Chondrocyte (in vitro differentiated cells): ENCODE measurements around the gene SNX19. TPM values are rescaled to one million over a fixed set of nuclear protein-coding genes. Genes with fewer than 3 reads are reported as not detected.
A peak's percentile ranks its signal among the peaks of the same experiment; 100 is the strongest.

Source experiments
- DNase-seq: peaks from one replicate; pipeline ENCODE4 v3.0.0; 2021; ENCODE audit warnings: mixed read lengths, low spot score
- H3K27ac Mint-ChIP-seq: one replicate; pipeline ENCODE4 v1.8.0; 2021; ENCODE audit warnings: mild to moderate bottlenecking, moderate library complexity, mixed read lengths; ENCODE audit not compliant: unreplicated experiment
- H3K27me3 Mint-ChIP-seq: 2 replicates; pipeline ENCODE4 v1.8.0; 2021; ENCODE audit warnings: low read depth, mixed read lengths
- H3K36me3 Mint-ChIP-seq: 2 replicates; pipeline ENCODE4 v1.8.0; 2021; ENCODE audit warnings: low read depth, mixed read lengths
- H3K4me1 Mint-ChIP-seq: 2 replicates; pipeline ENCODE4 v1.8.0; 2021; ENCODE audit warnings: low read depth, mild to moderate bottlenecking, mixed read lengths
- H3K4me3 Mint-ChIP-seq: one replicate; pipeline ENCODE4 v1.8.0; 2021; ENCODE audit warnings: mild to moderate bottlenecking, moderate library complexity, mixed read lengths; ENCODE audit not compliant: unreplicated experiment
- H3K9me3 Mint-ChIP-seq: 2 replicates; pipeline ENCODE4 v1.8.0; 2021; ENCODE audit warnings: low read depth, mixed read lengths
- CTCF ChIP-seq: fragments of 200-600 bp; sonication (generic); IDR thresholded peaks from 2 replicates; pipeline ENCODE4 v1.5.0; 2021; ENCODE audit warnings: antibody characterized with exemption, mild to moderate bottlenecking, moderate library complexity
- total RNA-seq: library from RNA; stranded (reverse); gene quantifications from 3 replicates; pipeline ENCODE4 v1.2.1, GENCODE V29; 2021

Gene SNX19
- total RNA-seq, 1 donor from 2014 or later, result 55.8 TPM

- no peak overlapping the region for H3K4me3 Mint-ChIP-seq
- H3K36me3 Mint-ChIP-seq, result peaks cover 29% of the 10 kb centered on the region
- DNase-seq, result no peak
- H3K27ac Mint-ChIP-seq, result peak overlapping the region; percentile 6
- peaks cover 1% of the 10 kb centered on the region for H3K9me3 Mint-ChIP-seq
- peaks cover 27% of the 10 kb centered on the region for H3K4me1 Mint-ChIP-seq
- TF ChIP-seq CTCF, result no peak
- H3K27me3 Mint-ChIP-seq, result no peaks in the 10 kb centered on the region
These were observed 17.2 kb downstream of the SNX19 start for GRCh38 chr11:130899106-130899505.

GRCh38 chr11:130897262-130898182 lies 18.8 kb downstream of the SNX19 start:
- H3K36me3 Mint-ChIP-seq, result peaks cover 32% of the 10 kb centered on the region
- TF ChIP-seq CTCF, result no peak
- H3K4me3 Mint-ChIP-seq, result peak overlapping the region; percentile 35
- H3K27ac Mint-ChIP-seq, result peak overlapping the region; percentile 96
- H3K9me3 Mint-ChIP-seq, result no peaks in the 10 kb centered on the region
- no peak for DNase-seq
- H3K27me3 Mint-ChIP-seq, result no peaks in the 10 kb centered on the region
- peaks cover 35% of the 10 kb centered on the region for H3K4me1 Mint-ChIP-seq

GRCh38 chr11:130894322-130895025 lies 21.8 kb downstream of the SNX19 start:
- Mint-ChIP-seq H3K4me3 (no peak overlapping the region), H3K9me3 (no peaks in the 10 kb centered on the region), H3K27ac (peak overlapping the region; percentile 23), H3K36me3 (peaks cover 16% of the 10 kb centered on the region), H3K4me1 (peaks cover 35% of the 10 kb centered on the region), H3K27me3 (no peaks in the 10 kb centered on the region)
- no peak for DNase-seq
- TF ChIP-seq CTCF, result peak; percentile 99

- Mint-ChIP-seq H3K9me3 (no peaks in the 10 kb centered on the region), H3K4me3 (no peak overlapping the region), H3K27me3 (no peaks in the 10 kb centered on the region), H3K36me3 (peaks cover 16% of the 10 kb centered on the region), H3K27ac (no peak overlapping the region), H3K4me1 (peaks cover 33% of the 10 kb centered on the region)
- TF ChIP-seq CTCF, result no peak
- no peak for DNase-seq
These were observed 23.4 kb downstream of the SNX19 start for GRCh38 chr11:130892861-130893260.

- Mint-ChIP-seq H3K27me3 (no peaks in the 10 kb centered on the region), H3K9me3 (no peaks in the 10 kb centered on the region), H3K36me3 (peaks cover 15% of the 10 kb centered on the region), H3K4me3 (no peak overlapping the region), H3K4me1 (peaks cover 36% of the 10 kb centered on the region), H3K27ac (no peak overlapping the region)
- no peak for TF ChIP-seq CTCF
- no peak for DNase-seq
These were observed 25.0 kb downstream of the SNX19 start for GRCh38 chr11:130891326-130891725.
